Measurements from ENCODE around the gene AASS.

The AASS gene

DNA sequence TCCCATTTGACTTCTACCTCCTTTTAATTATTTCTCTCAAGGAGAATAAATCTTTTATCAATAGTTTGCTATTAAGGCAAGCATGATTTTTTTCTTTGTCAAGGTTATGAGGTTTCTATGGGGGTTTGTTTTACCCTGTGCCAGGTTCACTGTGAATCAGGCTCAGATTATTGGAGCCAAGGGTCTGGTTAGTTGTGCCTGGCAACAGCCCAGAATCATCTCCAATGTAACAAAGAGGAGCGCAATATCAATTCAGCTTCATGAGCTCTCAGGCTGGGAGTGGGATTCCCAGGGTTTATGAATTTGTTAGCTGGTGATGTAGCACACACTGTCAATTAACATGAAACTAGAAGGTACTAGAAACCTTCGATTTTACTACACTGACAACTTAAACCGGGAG is 73.2 kb downstream of the AASS start:
- Histone ChIP-seq H3K27me3 (ENCODE audit: control insufficient read depth, low read length) (no peaks in the 10 kb centered on the region), H3K4me3 (ENCODE audit: low read length) (no peak overlapping the region), H3K9me2 (replicated peaks; ENCODE audit: control insufficient read depth, low read length) (no peaks in the 10 kb centered on the region), H3K4me1 (ENCODE audit: control insufficient read depth, low read length) (no peaks in the 10 kb centered on the region), H3K4me2 (ENCODE audit: low read length) (no peak overlapping the region), H4K20me1 (ENCODE audit: control insufficient read depth, insufficient read depth, low read depth, low read length) (no peaks in the 10 kb centered on the region), H3F3A (ENCODE audit: control insufficient read depth, insufficient read depth) (no peaks in the 10 kb centered on the region), H3K9me3 (ENCODE audit: control insufficient read depth, insufficient read depth, low read length) (no peaks in the 10 kb centered on the region), H3K36me3 (ENCODE audit: control insufficient read depth, low read length) (no peaks in the 10 kb centered on the region), H3K79me2 (ENCODE audit: control insufficient read depth, low read length) (no peaks in the 10 kb centered on the region), H3K27ac (ENCODE audit: low read depth, low read length) (no peak overlapping the region)
- TF ChIP-seq CTCF (IDR thresholded peaks at IDR 0.05; ENCODE audit: low read depth, low read length, poor library complexity, severe bottlenecking) (no peak), EZH2phosphoT487 (IDR thresholded peaks at IDR 0.05; ENCODE audit: borderline replicate concordance, low read length) (no peak)

- no peaks in the 10 kb centered on the region for H3K27me3 ChIP-seq (ENCODE audit: control insufficient read depth, low read length)
- H3F3A ChIP-seq (ENCODE audit: control insufficient read depth, insufficient read depth), result no peaks in the 10 kb centered on the region
- no peaks in the 10 kb centered on the region for H3K36me3 ChIP-seq (ENCODE audit: control insufficient read depth, low read length)
- no peak overlapping the region for H3K27ac ChIP-seq (ENCODE audit: low read depth, low read length)
- no peaks in the 10 kb centered on the region for H4K20me1 ChIP-seq (ENCODE audit: control insufficient read depth, insufficient read depth, low read depth, low read length)
- TF ChIP-seq CTCF (IDR thresholded peaks at IDR 0.05; ENCODE audit: low read depth, low read length, poor library complexity, severe bottlenecking) (no peak), EZH2phosphoT487 (IDR thresholded peaks at IDR 0.05; ENCODE audit: borderline replicate concordance, low read length) (no peak)
- H3K4me2 ChIP-seq (ENCODE audit: low read length), result no peak overlapping the region
- no peaks in the 10 kb centered on the region for H3K4me1 ChIP-seq (ENCODE audit: control insufficient read depth, low read length)
- H3K9me2 ChIP-seq (replicated peaks; ENCODE audit: control insufficient read depth, low read length), result no peaks in the 10 kb centered on the region
- no peaks in the 10 kb centered on the region for H3K79me2 ChIP-seq (ENCODE audit: control insufficient read depth, low read length)
- no peak overlapping the region for H3K4me3 ChIP-seq (ENCODE audit: low read length)
- H3K9me3 ChIP-seq (ENCODE audit: control insufficient read depth, insufficient read depth, low read length), result no peaks in the 10 kb centered on the region
These were observed 74.0 kb downstream of the AASS start for GRCh38 chr7:122070062-122070461.

- no peaks in the 10 kb centered on the region for H3K27me3 ChIP-seq (ENCODE audit: control insufficient read depth, low read length)
- no peak overlapping the region for H3K27ac ChIP-seq (ENCODE audit: low read depth, low read length)
- H4K20me1 ChIP-seq (ENCODE audit: control insufficient read depth, insufficient read depth, low read depth, low read length), result no peaks in the 10 kb centered on the region
- no peaks in the 10 kb centered on the region for H3K4me1 ChIP-seq (ENCODE audit: control insufficient read depth, low read length)
- no peaks in the 10 kb centered on the region for H3F3A ChIP-seq (ENCODE audit: control insufficient read depth, insufficient read depth)
- no peaks in the 10 kb centered on the region for H3K79me2 ChIP-seq (ENCODE audit: control insufficient read depth, low read length)
- H3K36me3 ChIP-seq (ENCODE audit: control insufficient read depth, low read length), result no peaks in the 10 kb centered on the region
- H3K4me2 ChIP-seq (ENCODE audit: low read length), result no peak overlapping the region
- H3K9me2 ChIP-seq (replicated peaks; ENCODE audit: control insufficient read depth, low read length), result no peaks in the 10 kb centered on the region
- TF ChIP-seq CTCF (IDR thresholded peaks at IDR 0.05; ENCODE audit: low read depth, low read length, poor library complexity, severe bottlenecking) (no peak), EZH2phosphoT487 (IDR thresholded peaks at IDR 0.05; ENCODE audit: borderline replicate concordance, low read length) (no peak)
- H3K9me3 ChIP-seq (ENCODE audit: control insufficient read depth, insufficient read depth, low read length), result no peaks in the 10 kb centered on the region
- no peak overlapping the region for H3K4me3 ChIP-seq (ENCODE audit: low read length)
These were observed 75.0 kb downstream of the AASS start for GRCh38 chr7:122068999-122069398.

GRCh38 chr7:122068046-122068445 is 76.0 kb downstream of the AASS start:
- TF ChIP-seq EZH2phosphoT487 (IDR thresholded peaks at IDR 0.05; ENCODE audit: borderline replicate concordance, low read length), result no peak
- TF ChIP-seq CTCF (IDR thresholded peaks at IDR 0.05; ENCODE audit: low read depth, low read length, poor library complexity, severe bottlenecking), result no peak
- H3K4me2 ChIP-seq (ENCODE audit: low read length), result no peak overlapping the region
- no peaks in the 10 kb centered on the region for H3F3A ChIP-seq (ENCODE audit: control insufficient read depth, insufficient read depth)
- no peaks in the 10 kb centered on the region for H3K9me3 ChIP-seq (ENCODE audit: control insufficient read depth, insufficient read depth, low read length)
- H3K9me2 ChIP-seq (replicated peaks; ENCODE audit: control insufficient read depth, low read length), result no peaks in the 10 kb centered on the region
- no peaks in the 10 kb centered on the region for H3K36me3 ChIP-seq (ENCODE audit: control insufficient read depth, low read length)
- no peaks in the 10 kb centered on the region for H4K20me1 ChIP-seq (ENCODE audit: control insufficient read depth, insufficient read depth, low read depth, low read length)
- no peak overlapping the region for H3K27ac ChIP-seq (ENCODE audit: low read depth, low read length)
- no peak overlapping the region for H3K4me3 ChIP-seq (ENCODE audit: low read length)
- no peaks in the 10 kb centered on the region for H3K4me1 ChIP-seq (ENCODE audit: control insufficient read depth, low read length)
- H3K79me2 ChIP-seq (ENCODE audit: control insufficient read depth, low read length), result no peaks in the 10 kb centered on the region
- no peaks in the 10 kb centered on the region for H3K27me3 ChIP-seq (ENCODE audit: control insufficient read depth, low read length)
